T-helper 17 cell (primary cell): Measurements from ENCODE around the gene LRP10. TPM values are rescaled to one million over a fixed set of nuclear protein-coding genes. Genes with fewer than 3 reads are reported as not detected.
A peak's percentile ranks its signal among the peaks of the same experiment; 100 is the strongest.

Experiments
- ATAC-seq: fragments of 150-1000 bp; cut with Tn5 transposase; 2 replicates; pipeline ENCODE4 v1.10.0; 2021; ENCODE audit warnings: mild to moderate bottlenecking, moderate library complexity
- DNase-seq, 3 donors: peaks; one replicate each; pipeline versions ENCODE4 v3.0.0 to v3.0.0-alpha.2; 2020 to 2021
- H3K9me3 ChIP-seq: one replicate; pipeline ENCODE4 v1.7.0; 2013; ENCODE audit warnings: low read length, mild to moderate bottlenecking; ENCODE audit not compliant: control insufficient read depth, poor library complexity, severe bottlenecking
- H3K27ac Mint-ChIP-seq: one replicate; pipeline ENCODE4 v1.8.0; 2022; ENCODE audit warnings: mild to moderate bottlenecking, moderate library complexity, mixed read lengths
- H3K27me3 Mint-ChIP-seq: one replicate; pipeline ENCODE4 v1.8.0; 2022; ENCODE audit warnings: mixed read lengths
- H3K36me3 Mint-ChIP-seq: one replicate; pipeline ENCODE4 v1.8.0; 2022; ENCODE audit warnings: low read depth, mixed read lengths
- H3K4me1 Mint-ChIP-seq: one replicate; pipeline ENCODE4 v1.8.0; 2022; ENCODE audit warnings: mild to moderate bottlenecking, mixed read lengths
- H3K4me3 Mint-ChIP-seq: one replicate; pipeline ENCODE4 v1.8.0; 2022; ENCODE audit warnings: mild to moderate bottlenecking, moderate library complexity, mixed read lengths
- total RNA-seq, 4 donors: library from RNA in 2 of 4; stranded (reverse) in 2 of 4; gene quantifications; one replicate each; pipeline ENCODE4 v1.2.3 and lab custom pipeline; 2022 to 2026

Gene LRP10
- total RNA-seq, 2 donors from 2014 or later, result 76.9 to 84.5 TPM

- H3K27me3 Mint-ChIP-seq, result no peaks in the 10 kb centered on the region
Measured at GRCh38 chr14:22864979-22865378, 6.6 kb upstream of the LRP10 start.

GRCh38 chr14:22865424-22866405 is 5.8 kb upstream of the LRP10 start:
- H3K27me3 Mint-ChIP-seq, result no peaks in the 10 kb centered on the region
- H3K27ac Mint-ChIP-seq, result no peak overlapping the region
- H3K4me1 Mint-ChIP-seq, result peaks cover 14% of the 10 kb centered on the region
- H3K4me3 Mint-ChIP-seq, result no peak overlapping the region
- DNase-seq (no peak), ATAC-seq (no peak)
- no peaks in the 10 kb centered on the region for H3K9me3 ChIP-seq
- H3K36me3 Mint-ChIP-seq, result no peaks in the 10 kb centered on the region

More at GRCh38 chr14:22864979-22865378, 6.6 kb upstream of the LRP10 start:
- DNase-seq (no peak), ATAC-seq (no peak)
- no peaks in the 10 kb centered on the region for H3K9me3 ChIP-seq
- Mint-ChIP-seq H3K36me3 (no peaks in the 10 kb centered on the region), H3K4me1 (peaks cover 10% of the 10 kb centered on the region), H3K27ac (no peak overlapping the region), H3K4me3 (no peak overlapping the region)

GRCh38 chr14:22866874-22867273 is 4.7 kb upstream of the LRP10 start:
- Mint-ChIP-seq H3K27ac (no peak overlapping the region), H3K27me3 (no peaks in the 10 kb centered on the region), H3K36me3 (no peaks in the 10 kb centered on the region), H3K4me3 (no peak overlapping the region), H3K4me1 (peaks cover 19% of the 10 kb centered on the region)
- ATAC-seq (no peak), DNase-seq (no peak)
- no peaks in the 10 kb centered on the region for H3K9me3 ChIP-seq

- no peak for DNase-seq
- Mint-ChIP-seq H3K27me3 (no peaks in the 10 kb centered on the region), H3K4me1 (peaks cover 28% of the 10 kb centered on the region), H3K4me3 (peak overlapping the region; percentile 95), H3K27ac (peak overlapping the region; percentile 96), H3K36me3 (peaks cover 2% of the 10 kb centered on the region)
- H3K9me3 ChIP-seq, result no peaks in the 10 kb centered on the region
- no peak for ATAC-seq
Measured at GRCh38 chr14:22870811-22871223, 723 bp upstream of the LRP10 start.

- H3K36me3 Mint-ChIP-seq, result peaks cover 2% of the 10 kb centered on the region
- H3K9me3 ChIP-seq, result no peaks in the 10 kb centered on the region
- H3K4me1 Mint-ChIP-seq, result peaks cover 25% of the 10 kb centered on the region
- H3K27me3 Mint-ChIP-seq, result no peaks in the 10 kb centered on the region
- peak; percentile 50 for ATAC-seq
- peak; percentile 53 to 64 (median 59) for DNase-seq
- peak overlapping the region; percentile 92 for H3K27ac Mint-ChIP-seq
- peak overlapping the region; percentile 95 for H3K4me3 Mint-ChIP-seq
Measured at GRCh38 chr14:22872033-22872832, 693 bp downstream of the LRP10 start.

- ATAC-seq (no peak), DNase-seq (no peak)
- Mint-ChIP-seq H3K36me3 (peaks cover 3% of the 10 kb centered on the region), H3K27ac (peak overlapping the region; percentile 92), H3K4me1 (peaks cover 28% of the 10 kb centered on the region), H3K27me3 (no peaks in the 10 kb centered on the region), H3K4me3 (peak overlapping the region; percentile 95)
- no peaks in the 10 kb centered on the region for H3K9me3 ChIP-seq
Measured at GRCh38 chr14:22872833-22873520, 1.4 kb downstream of the LRP10 start.

- no peaks in the 10 kb centered on the region for H3K27me3 Mint-ChIP-seq
- no peaks in the 10 kb centered on the region for H3K9me3 ChIP-seq
- peaks cover 34% of the 10 kb centered on the region for H3K4me1 Mint-ChIP-seq
- ATAC-seq (no peak), DNase-seq (no peak)
- peak overlapping the region; percentile 27 for H3K27ac Mint-ChIP-seq
- peaks cover 7% of the 10 kb centered on the region for H3K36me3 Mint-ChIP-seq
- H3K4me3 Mint-ChIP-seq, result peak overlapping the region; percentile 12
Measured at GRCh38 chr14:22875003-22875747, 3.6 kb downstream of the LRP10 start.

- H3K9me3 ChIP-seq, result no peaks in the 10 kb centered on the region
- Mint-ChIP-seq H3K27ac (peak overlapping the region; percentile 27), H3K36me3 (peaks cover 7% of the 10 kb centered on the region), H3K4me3 (peak overlapping the region; percentile 12), H3K27me3 (no peaks in the 10 kb centered on the region), H3K4me1 (peaks cover 30% of the 10 kb centered on the region)
- ATAC-seq, result no peak
- no peak for DNase-seq
Measured at GRCh38 chr14:22875748-22876319, 4.3 kb downstream of the LRP10 start.

GRCh38 chr14:22877000-22877501 is 5.5 kb downstream of the LRP10 start:
- no peaks in the 10 kb centered on the region for H3K27me3 Mint-ChIP-seq
- H3K9me3 ChIP-seq, result no peaks in the 10 kb centered on the region
- H3K4me3 Mint-ChIP-seq, result no peak overlapping the region
- H3K27ac Mint-ChIP-seq, result no peak overlapping the region
- H3K36me3 Mint-ChIP-seq, result peaks cover 7% of the 10 kb centered on the region
- DNase-seq (no peak), ATAC-seq (no peak)
- H3K4me1 Mint-ChIP-seq, result peaks cover 31% of the 10 kb centered on the region

GRCh38 chr14:22878271-22879246 is 7.0 kb downstream of the LRP10 start:
- H3K27me3 Mint-ChIP-seq, result no peaks in the 10 kb centered on the region
- H3K4me1 Mint-ChIP-seq, result peaks cover 34% of the 10 kb centered on the region
- peak overlapping the region; percentile 71 for H3K27ac Mint-ChIP-seq
- H3K36me3 Mint-ChIP-seq, result peaks cover 5% of the 10 kb centered on the region
- H3K9me3 ChIP-seq, result no peaks in the 10 kb centered on the region
- no peak for ATAC-seq
- no peak overlapping the region for H3K4me3 Mint-ChIP-seq
- DNase-seq, result no peak

GRCh38 chr14:22882064-22882463 is 10.5 kb downstream of the LRP10 start:
- Mint-ChIP-seq H3K27ac (peak overlapping the region; percentile 67), H3K27me3 (no peaks in the 10 kb centered on the region), H3K4me3 (no peak overlapping the region), H3K4me1 (peaks cover 45% of the 10 kb centered on the region), H3K36me3 (peaks cover 5% of the 10 kb centered on the region)
- DNase-seq (no peak), ATAC-seq (no peak)
- H3K9me3 ChIP-seq, result no peaks in the 10 kb centered on the region
